ENCODE data around the gene FAM81A. TPM values are rescaled to one million over a fixed set of nuclear protein-coding genes. Genes with fewer than 3 reads are reported as not detected.
"Not testable (repeated sequence)": the region's sequence is repeated elsewhere in the genome, so short reads cannot be mapped to it uniquely, and the experiment has no call there.

Gene FAM81A
- total and polyA plus RNA-seq, 8 donors = 1.9 to 5.0 (median 3.2) TPM

DNA sequence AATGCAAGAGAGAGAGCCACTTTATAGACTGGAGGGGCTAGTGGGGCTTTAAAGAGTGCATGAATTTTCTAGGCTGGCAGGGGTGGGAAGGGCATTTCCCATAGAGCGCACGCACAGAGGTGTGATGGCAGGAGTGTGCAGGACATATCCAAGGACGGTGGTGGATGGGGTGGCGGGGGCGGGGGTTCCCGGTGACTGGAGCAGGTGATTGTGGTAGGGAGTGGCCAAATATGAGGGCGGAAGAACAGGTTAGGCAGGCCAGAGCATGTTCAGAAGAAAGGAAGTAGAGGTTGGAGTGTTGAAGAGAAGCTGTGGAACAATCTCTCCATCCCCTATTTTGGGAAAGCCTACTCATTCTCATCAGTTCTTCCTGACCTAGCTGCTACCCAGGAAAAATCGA is 18.1 kb downstream of the FAM81A start:
- no peak overlapping the region for H3K27ac ChIP-seq
- H3K27me3 ChIP-seq = no peaks in the 10 kb centered on the region
- no peaks in the 10 kb centered on the region for H3K36me3 ChIP-seq
- DNase-seq (peak in 2 of 4 donors; percentile 41 to 50), ATAC-seq (peak; percentile 94)
- H3K4me3 ChIP-seq = no peak overlapping the region
- H3K9me3 ChIP-seq = no peaks in the 10 kb centered on the region
- no peaks in the 10 kb centered on the region for H3K4me1 ChIP-seq
- TF ChIP-seq, protein P1, sequence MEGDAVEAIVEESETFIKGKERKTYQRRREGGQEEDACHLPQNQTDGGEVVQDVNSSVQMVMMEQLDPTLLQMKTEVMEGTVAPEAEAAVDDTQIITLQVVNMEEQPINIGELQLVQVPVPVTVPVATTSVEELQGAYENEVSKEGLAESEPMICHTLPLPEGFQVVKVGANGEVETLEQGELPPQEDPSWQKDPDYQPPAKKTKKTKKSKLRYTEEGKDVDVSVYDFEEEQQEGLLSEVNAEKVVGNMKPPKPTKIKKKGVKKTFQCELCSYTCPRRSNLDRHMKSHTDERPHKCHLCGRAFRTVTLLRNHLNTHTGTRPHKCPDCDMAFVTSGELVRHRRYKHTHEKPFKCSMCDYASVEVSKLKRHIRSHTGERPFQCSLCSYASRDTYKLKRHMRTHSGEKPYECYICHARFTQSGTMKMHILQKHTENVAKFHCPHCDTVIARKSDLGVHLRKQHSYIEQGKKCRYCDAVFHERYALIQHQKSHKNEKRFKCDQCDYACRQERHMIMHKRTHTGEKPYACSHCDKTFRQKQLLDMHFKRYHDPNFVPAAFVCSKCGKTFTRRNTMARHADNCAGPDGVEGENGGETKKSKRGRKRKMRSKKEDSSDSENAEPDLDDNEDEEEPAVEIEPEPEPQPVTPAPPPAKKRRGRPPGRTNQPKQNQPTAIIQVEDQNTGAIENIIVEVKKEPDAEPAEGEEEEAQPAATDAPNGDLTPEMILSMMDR (IDR thresholded peaks at IDR 0.05) = no peak
- intact Hi-C loops (cut with DNase I) = no loop called here

DNA sequence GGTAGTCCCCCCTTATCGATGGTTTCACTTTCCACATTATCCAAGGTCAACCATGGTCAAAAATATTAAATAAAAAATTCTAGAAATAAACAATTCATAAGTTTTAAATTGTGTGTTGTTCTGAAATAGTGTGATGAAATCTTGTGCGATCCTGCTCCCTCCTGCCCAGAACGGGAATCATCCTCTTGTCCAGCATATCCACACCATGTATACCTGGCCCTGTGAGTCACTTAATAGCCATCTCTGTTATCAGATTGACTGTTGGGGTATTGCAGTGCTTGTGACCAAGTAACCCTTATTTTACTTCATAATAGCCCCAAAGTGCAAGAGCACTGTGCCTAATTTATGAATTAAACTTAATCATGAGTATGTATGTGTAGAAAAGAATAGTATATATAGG is 19.1 kb downstream of the FAM81A start:
- Histone ChIP-seq H3K4me1 (no peaks in the 10 kb centered on the region), H3K36me3 (no peaks in the 10 kb centered on the region), H3K9me3 (peaks cover 0 to 5% of the 10 kb centered on the region in 2 donors), H3K27ac (no peak overlapping the region), H3K27me3 (no peaks in the 10 kb centered on the region), H3K4me3 (no peak overlapping the region)
- intact Hi-C loops (cut with DNase I) = no loop called here
- TF ChIP-seq, protein P1 (IDR thresholded peaks at IDR 0.05) = no peak
- ATAC-seq = no peak
- DNase-seq = no peak

GRCh38 chr15:59461521-59461920 is 23.5 kb downstream of the FAM81A start:
- DNase-seq = no peak
- ATAC-seq = no peak
- Histone ChIP-seq H3K4me1 (no peaks in the 10 kb centered on the region), H3K27ac (no peak overlapping the region), H3K27me3 (no peaks in the 10 kb centered on the region), H3K4me3 (no peak overlapping the region), H3K9me3 (peaks cover 0 to 9% of the 10 kb centered on the region in 2 donors), H3K36me3 (no peaks in the 10 kb centered on the region)
- intact Hi-C loops (cut with DNase I) = no loop called here
- TF ChIP-seq, protein P1 (IDR thresholded peaks at IDR 0.05) = no peak

DNA sequence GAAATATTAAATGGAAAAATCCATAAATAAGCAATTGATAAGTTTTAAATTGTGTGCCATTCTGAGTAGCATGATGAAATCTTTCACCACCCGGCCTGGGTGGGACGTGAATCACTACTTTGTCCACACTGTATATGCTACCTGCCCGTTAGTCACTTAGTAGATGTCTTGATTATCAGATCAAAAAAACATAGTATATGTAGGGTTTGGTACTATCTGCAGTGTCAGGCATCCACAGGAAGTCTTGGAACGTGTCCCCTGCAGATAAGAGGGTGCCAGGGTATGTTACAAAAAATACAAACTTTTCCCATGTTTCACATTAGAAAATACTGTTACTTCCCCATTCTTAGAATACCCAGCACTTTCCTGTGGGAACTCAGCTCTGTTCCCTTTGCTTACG is 35.2 kb downstream of the FAM81A start:
- intact Hi-C loops (cut with DNase I) = no loop called here
- DNase-seq (no peak), ATAC-seq (no peak)
- no peaks in the 10 kb centered on the region for H3K4me1 ChIP-seq
- TF ChIP-seq, protein P1 (IDR thresholded peaks at IDR 0.05) = no peak
- H3K36me3 ChIP-seq = no peaks in the 10 kb centered on the region
- H3K4me3 ChIP-seq = no peak overlapping the region
- H3K9me3 ChIP-seq = no peaks in the 10 kb centered on the region
- no peaks in the 10 kb centered on the region for H3K27me3 ChIP-seq
- H3K27ac ChIP-seq = no peak overlapping the region

DNA sequence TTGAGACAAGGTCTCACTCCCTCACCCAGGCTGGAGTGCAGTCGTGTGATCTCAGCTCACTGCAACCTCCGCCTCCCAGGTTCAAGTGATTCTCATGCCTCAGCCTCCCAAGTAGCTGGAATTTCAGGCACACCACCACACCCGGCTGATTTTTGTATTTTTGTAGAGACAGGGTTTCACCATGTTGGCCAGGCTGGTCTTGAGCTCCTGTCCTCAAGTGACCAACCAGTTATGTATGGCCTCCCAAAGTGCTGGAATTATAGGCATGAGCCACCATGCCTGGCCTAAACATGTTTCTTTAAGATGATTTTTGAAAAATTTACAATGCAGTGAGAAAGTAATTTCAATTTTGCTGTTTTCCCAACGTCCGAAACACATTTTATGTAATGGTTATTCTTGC is 37.2 kb downstream of the FAM81A start:
- H3K27me3 ChIP-seq; intact Hi-C loops (cut with DNase I); H3K27ac ChIP-seq; DNase-seq; H3K4me3 ChIP-seq; ATAC-seq; H3K4me1 ChIP-seq; H3K9me3 ChIP-seq; H3K36me3 ChIP-seq: not testable (repeated sequence)

- no peak overlapping the region for H3K4me3 ChIP-seq
- H3K4me1 ChIP-seq = no peaks in the 10 kb centered on the region
- ATAC-seq (no peak), DNase-seq (no peak)
- H3K36me3 ChIP-seq = no peaks in the 10 kb centered on the region
- intact Hi-C loops (cut with DNase I) = no loop called here
- no peaks in the 10 kb centered on the region for H3K9me3 ChIP-seq
- H3K27me3 ChIP-seq = no peaks in the 10 kb centered on the region
- H3K27ac ChIP-seq = no peak overlapping the region
- TF ChIP-seq, protein P1 (IDR thresholded peaks at IDR 0.05) = no peak
Observed at GRCh38 chr15:59484399-59484798, 46.4 kb downstream of the FAM81A start.

Measured in left lung (tissue), 10 donors.